Transverse colon (tissue), 4 donors: Measurements from ENCODE around the gene WDR48.

Source experiments
- EP300 ChIP-seq: sonication (generic); formaldehyde crosslinking; IDR thresholded peaks from one replicate; pipeline ENCODE4 v1.6.1; 2017; ENCODE audit warnings: antibody characterized with exemption, low read depth
- POLR2A ChIP-seq: fragments of 450-650 bp; IDR thresholded peaks from one replicate; pipeline ENCODE4 v1.6.1; 2016; ENCODE audit warnings: antibody characterized with exemption, mild to moderate bottlenecking, moderate library complexity
- POLR2AphosphoS5 ChIP-seq, 3 donors: sonication (generic); formaldehyde crosslinking; IDR thresholded peaks; one replicate each; pipeline ENCODE4 v1.6.1; 2016; ENCODE audit warnings: antibody characterized with exemption in 3 of 3
- TF ChIP-seq, protein P1 (sequence below), 5 experiments: fragments of 200-600 bp in 3 of 5; fragments of 450-650 bp in 2 of 5; sonication (generic) in 3 of 5; IDR thresholded peaks; 1 replicate in 2 of 5; 2 replicates in 3 of 5; pipeline ENCODE4 v1.5.1; 2016 to 2017; ENCODE audit warnings: antibody characterized with exemption in 5 of 5, inconsistent platforms in 3 of 5, mild to moderate bottlenecking in 2 of 5, moderate library complexity in 1 of 5

DNA sequence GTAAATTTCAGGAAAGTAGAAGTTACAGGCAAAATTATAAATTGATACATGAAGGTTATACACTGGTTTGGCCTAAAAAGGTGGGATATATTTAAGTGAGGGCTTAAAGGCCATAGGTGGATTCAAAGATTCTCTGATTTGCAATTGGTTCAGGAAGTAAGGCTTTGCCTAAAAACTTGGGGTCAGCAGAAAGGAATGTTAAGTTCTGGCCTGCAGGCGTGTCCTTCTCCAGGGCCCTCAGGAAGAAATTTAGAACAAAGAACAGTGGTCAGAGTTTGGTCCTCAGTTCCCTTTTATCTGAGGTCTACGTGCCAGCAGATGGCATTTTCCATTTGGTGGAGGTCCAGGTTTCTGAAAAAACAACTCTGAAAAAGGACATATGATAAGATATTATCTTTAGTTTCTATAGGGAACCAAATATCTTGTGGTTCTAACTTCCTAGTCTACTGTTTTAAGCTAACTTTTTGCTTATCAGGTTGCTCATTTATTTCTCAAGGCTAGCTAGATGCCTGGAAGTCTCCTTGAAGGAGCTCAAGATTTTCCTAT is 40.6 kb upstream of the WDR48 start:
- TF ChIP-seq, protein P1, sequence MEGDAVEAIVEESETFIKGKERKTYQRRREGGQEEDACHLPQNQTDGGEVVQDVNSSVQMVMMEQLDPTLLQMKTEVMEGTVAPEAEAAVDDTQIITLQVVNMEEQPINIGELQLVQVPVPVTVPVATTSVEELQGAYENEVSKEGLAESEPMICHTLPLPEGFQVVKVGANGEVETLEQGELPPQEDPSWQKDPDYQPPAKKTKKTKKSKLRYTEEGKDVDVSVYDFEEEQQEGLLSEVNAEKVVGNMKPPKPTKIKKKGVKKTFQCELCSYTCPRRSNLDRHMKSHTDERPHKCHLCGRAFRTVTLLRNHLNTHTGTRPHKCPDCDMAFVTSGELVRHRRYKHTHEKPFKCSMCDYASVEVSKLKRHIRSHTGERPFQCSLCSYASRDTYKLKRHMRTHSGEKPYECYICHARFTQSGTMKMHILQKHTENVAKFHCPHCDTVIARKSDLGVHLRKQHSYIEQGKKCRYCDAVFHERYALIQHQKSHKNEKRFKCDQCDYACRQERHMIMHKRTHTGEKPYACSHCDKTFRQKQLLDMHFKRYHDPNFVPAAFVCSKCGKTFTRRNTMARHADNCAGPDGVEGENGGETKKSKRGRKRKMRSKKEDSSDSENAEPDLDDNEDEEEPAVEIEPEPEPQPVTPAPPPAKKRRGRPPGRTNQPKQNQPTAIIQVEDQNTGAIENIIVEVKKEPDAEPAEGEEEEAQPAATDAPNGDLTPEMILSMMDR (IDR thresholded peaks at IDR 0.05): no peak
- no peak for TF ChIP-seq POLR2A
- no peak for TF ChIP-seq POLR2AphosphoS5 (IDR thresholded peaks at IDR 0.05)
- no peak for TF ChIP-seq EP300
